GM12873 (cell line): Measurements from ENCODE around the gene MPC2.
A peak's percentile ranks its signal among the peaks of the same experiment; 100 is the strongest.

ENCODE experiments used
- CTCF ChIP-seq: IDR thresholded peaks from 2 replicates; pipeline ENCODE4 v1.5.1; 2012; ENCODE audit warnings: low read depth, mild to moderate bottlenecking, moderate library complexity, low read length, control low read depth; ENCODE audit not compliant: insufficient read depth; ENCODE audit errors: missing control alignments

Gene MPC2

DNA sequence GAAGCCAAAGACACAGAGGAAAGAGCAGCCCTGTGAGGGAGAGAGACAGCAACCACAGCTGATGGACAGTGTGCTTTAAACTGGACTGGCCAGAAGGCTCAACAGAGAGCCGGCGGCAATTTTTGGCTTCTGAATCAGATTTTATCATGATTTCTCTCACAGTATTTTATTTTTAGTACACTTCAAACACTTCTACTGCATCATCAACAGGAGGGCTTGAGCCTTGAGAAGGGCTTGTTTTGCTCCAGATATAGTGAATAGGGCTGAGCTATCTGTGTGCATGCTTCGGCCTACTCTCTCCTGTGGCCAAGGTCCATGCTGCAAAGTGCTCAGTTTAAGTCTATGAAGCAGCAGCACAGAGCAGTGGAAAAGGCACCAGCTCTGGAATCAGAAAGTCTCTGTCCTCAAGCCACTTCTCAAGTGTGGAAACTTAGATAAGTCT lies 56.3 kb downstream of the MPC2 start:
- TF ChIP-seq CTCF, result no peak

DNA sequence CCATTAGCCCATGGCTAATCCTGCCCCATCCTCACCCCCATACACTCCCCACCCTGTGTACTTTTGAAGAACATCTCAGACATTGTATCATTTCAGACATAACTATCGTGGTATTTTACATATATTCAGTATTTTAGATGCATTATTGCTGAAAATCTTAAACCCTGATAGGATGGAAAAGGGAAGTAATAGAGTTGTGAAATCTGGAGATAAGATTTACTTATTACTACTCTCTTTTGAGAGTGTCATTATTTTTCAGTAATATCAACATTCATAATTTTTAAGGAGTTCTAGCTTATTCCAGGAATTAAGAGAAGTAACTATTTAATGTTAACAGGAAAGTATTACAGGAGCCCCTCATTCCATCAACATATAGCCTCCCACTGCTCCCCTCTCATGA lies 57.4 kb downstream of the MPC2 start:
- TF ChIP-seq CTCF, result no peak

DNA sequence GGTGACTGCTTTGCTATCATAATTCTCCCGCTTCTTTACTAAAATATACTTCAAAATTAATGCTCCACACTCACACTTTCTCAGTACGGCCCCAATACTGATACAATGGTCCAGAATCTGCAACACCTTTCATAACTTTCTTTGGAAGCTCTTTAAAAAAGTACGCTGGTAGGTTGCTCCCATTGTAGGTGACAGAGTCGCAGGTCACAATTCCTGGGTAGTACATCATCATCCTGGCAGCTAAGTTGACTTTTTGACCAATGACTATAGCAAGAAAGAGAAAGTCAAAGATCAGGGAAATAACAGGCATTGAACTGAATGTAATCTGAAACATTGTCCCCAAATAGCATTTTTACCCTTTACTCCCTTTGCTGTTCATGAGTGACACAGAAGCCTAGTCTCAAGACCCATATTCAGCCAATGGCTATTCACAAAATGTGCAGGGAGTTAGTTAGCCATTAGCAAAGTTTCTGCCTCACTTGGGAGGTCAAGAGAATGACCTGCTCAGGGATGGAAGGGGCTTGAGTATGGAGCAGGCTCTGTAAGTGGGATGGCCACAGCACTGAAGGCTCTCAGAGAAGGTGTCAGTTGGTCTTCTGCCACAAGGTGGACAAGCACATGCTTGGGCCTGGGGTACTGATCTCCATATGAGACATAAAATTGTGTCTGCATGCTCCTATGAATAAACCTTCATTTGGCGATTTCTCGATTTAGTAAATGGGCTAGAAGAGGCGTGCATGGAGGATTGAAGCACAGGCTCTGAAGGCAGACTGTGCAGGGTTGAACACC lies 58.3 kb downstream of the MPC2 start:
- peak; percentile 23 for TF ChIP-seq CTCF

DNA sequence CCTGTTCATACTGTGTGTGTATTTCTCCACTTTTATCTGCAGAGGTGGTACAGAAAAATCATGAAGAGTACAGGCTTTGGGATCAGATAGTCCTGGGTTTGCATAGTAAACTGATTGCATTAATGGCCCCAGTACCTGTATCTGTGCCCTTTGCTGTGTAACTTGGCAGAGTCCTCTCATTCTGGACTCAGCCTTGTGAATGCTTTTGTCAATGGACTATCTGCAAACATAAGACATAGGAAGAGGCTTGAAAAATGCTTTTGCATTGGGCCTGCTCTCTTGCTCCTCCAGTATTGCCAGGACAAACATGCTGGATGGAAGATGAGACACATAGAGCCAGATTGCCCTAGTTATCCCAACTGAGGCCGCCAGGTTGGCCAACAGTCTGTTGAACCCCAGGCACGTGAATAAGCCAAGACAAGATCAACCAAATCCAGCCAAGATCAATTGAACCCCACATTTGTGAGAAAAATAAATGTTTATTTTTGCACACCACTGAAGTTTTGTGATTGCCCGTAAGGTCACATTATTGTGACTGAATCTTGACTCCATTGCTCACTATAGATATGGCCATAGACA lies 60.2 kb downstream of the MPC2 start:
- no peak for TF ChIP-seq CTCF

- no peak for TF ChIP-seq CTCF
Observed at GRCh38 chr1:167871331-167871730, 65.5 kb downstream of the MPC2 start.
